Peyer's patch (tissue), 4 donors: ENCODE data around the gene FRYL. TPM values are rescaled to one million over a fixed set of nuclear protein-coding genes. Genes with fewer than 3 reads are reported as not detected.

Experiments used
- DNase-seq, 3 donors: peaks; one replicate each; pipeline ENCODE4 v3.0.0-alpha.2; 2017 to 2019
- H3K27ac ChIP-seq, 4 donors: fragments of 200-600 bp; sonication (generic); one replicate each; pipeline ENCODE4 v1.5.1; 2016 to 2019
- H3K27me3 ChIP-seq, 2 donors: fragments of 200-600 bp; sonication (generic); one replicate each; pipeline ENCODE4 v1.5.1; 2019
- H3K36me3 ChIP-seq, 3 donors: fragments of 200-600 bp; sonication (generic); one replicate each; pipeline ENCODE4 v1.5.1; 2016 to 2019
- H3K4me1 ChIP-seq, 4 donors: fragments of 200-600 bp; sonication (generic); one replicate each; pipeline ENCODE4 v1.5.1; 2016 to 2019
- H3K4me3 ChIP-seq, 4 donors: fragments of 200-600 bp; sonication (generic); 1 replicate in 3 of 4; 2 replicates in 1 of 4; pipeline ENCODE4 v1.5.1; 2016 to 2019; ENCODE audit warnings: mild to moderate bottlenecking in 1 of 4
- H3K9me3 ChIP-seq, 4 donors: fragments of 200-600 bp; sonication (generic); one replicate each; pipeline ENCODE4 v1.5.1; 2016 to 2019; ENCODE audit warnings: mild to moderate bottlenecking in 1 of 4
- POLR2A ChIP-seq, 2 donors: fragments of 450-650 bp; IDR thresholded peaks; one replicate each; pipeline ENCODE4 v1.5.1; 2017; ENCODE audit warnings: antibody characterized with exemption in 2 of 2, mild to moderate bottlenecking in 2 of 2, moderate library complexity in 2 of 2
- total RNA-seq, 4 donors: library from RNA; depleted of rRNA; stranded (reverse); fragments of >200 nt; gene quantifications; one replicate each; pipeline ENCODE4 v1.1.0, GENCODE V29; 2016
- TF ChIP-seq, protein P1 (sequence below), 6 experiments: fragments of 450-650 bp in 4 of 6; fragments of 200-600 bp in 2 of 6; sonication (generic) in 1 of 6; IDR thresholded peaks; one replicate each; pipeline ENCODE4 v1.5.1; 2017 to 2019; ENCODE audit warnings: antibody characterized with exemption in 6 of 6, mild to moderate bottlenecking in 3 of 6, moderate library complexity in 1 of 6

FRYL gene
- total RNA-seq, 4 donors from 2014 or later, result 220 to 253 (median 241) TPM

DNA sequence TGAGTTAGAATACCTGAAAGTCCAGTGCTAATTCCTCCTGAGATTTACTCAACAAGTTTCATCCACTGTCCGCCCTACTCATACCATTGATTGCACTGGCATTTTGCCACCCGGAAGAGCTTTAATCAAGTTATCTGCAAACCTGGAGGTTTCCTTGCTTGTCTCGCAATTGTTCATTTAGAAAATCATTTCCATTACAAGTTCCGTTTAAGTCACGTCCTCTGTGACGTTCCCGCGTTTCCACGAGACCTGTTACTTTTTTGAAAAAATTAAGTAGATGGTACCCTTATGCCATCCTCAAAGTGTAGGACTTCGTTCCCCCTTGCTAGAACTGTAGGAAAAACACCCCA is 761 bp upstream of the FRYL start:
- Histone ChIP-seq H3K27ac (peak overlapping the region; percentile 50 to 96 (median 86)), H3K9me3 (no peaks in the 10 kb centered on the region), H3K36me3 (no peaks in the 10 kb centered on the region), H3K4me1 (peaks cover 0 to 25% (median 3%) of the 10 kb centered on the region in 4 donors), H3K27me3 (no peaks in the 10 kb centered on the region), H3K4me3 (peak overlapping the region; percentile 85 to 99 (median 87))
- no peak for TF ChIP-seq POLR2A (IDR thresholded peaks at IDR 0.05)
- TF ChIP-seq, protein P1, sequence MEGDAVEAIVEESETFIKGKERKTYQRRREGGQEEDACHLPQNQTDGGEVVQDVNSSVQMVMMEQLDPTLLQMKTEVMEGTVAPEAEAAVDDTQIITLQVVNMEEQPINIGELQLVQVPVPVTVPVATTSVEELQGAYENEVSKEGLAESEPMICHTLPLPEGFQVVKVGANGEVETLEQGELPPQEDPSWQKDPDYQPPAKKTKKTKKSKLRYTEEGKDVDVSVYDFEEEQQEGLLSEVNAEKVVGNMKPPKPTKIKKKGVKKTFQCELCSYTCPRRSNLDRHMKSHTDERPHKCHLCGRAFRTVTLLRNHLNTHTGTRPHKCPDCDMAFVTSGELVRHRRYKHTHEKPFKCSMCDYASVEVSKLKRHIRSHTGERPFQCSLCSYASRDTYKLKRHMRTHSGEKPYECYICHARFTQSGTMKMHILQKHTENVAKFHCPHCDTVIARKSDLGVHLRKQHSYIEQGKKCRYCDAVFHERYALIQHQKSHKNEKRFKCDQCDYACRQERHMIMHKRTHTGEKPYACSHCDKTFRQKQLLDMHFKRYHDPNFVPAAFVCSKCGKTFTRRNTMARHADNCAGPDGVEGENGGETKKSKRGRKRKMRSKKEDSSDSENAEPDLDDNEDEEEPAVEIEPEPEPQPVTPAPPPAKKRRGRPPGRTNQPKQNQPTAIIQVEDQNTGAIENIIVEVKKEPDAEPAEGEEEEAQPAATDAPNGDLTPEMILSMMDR (IDR thresholded peaks at IDR 0.05), result no peak
- DNase-seq, result peak in 2 of 3 donors; percentile 50 to 73

DNA sequence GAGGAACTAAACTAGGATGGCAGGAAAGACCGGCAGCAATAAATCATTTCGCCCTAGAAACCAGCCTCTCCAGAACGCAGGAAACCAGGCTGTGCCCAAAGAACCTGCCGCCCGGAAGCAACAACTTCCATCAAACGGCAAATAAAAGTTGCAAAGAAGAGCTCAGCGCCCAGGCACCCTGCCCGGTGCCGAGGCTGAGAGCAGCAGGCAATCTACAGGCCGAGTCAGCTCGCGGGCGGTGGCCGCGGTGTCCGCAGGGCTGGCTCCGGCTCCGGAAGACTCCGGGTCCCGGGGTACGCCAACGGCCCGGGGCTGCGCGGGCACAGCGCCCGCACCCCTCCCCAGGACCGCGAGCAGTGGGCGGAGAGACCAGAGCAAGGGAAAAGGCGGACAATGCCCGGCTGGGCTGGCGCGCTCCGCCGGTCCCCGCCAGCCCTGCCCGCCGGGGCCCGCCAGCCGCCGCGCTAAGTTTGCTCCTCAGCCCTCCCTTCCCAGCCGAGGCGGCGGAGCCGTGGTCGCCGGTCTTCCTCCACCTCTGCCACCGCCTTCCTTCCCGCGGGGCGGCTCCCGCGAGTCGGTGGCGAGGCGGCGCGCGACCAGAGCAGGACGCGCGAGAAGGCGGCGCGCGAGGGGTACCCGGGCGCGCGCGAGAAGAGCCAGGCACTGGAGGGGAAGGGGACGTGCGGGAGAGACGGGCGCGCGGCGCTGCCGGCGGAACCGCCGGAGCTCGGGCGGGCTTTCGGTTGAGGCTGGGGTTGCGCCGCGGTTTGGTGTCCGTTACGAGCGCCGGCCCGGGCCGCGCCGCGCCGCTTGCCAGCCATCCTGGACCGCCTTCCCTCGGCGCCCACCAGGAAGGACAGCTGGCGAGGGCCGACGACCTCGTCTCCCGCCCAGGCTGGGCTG is 733 bp downstream of the FRYL start:
- Histone ChIP-seq H3K27me3 (no peaks in the 10 kb centered on the region), H3K27ac (peak overlapping the region; percentile 94 to 98 (median 96)), H3K4me3 (peak overlapping the region; percentile 85 to 99 (median 87)), H3K4me1 (peaks cover 0 to 33% (median 3%) of the 10 kb centered on the region in 4 donors), H3K36me3 (no peaks in the 10 kb centered on the region), H3K9me3 (no peaks in the 10 kb centered on the region)
- peak in 1 of 2 donors; percentile 6 for TF ChIP-seq POLR2A (IDR thresholded peaks at IDR 0.05)
- TF ChIP-seq, protein P1 (IDR thresholded peaks at IDR 0.05), result peak in 2 of 6 experiments; percentile 2 to 19
- peak; percentile 61 to 84 (median 82) for DNase-seq

DNA sequence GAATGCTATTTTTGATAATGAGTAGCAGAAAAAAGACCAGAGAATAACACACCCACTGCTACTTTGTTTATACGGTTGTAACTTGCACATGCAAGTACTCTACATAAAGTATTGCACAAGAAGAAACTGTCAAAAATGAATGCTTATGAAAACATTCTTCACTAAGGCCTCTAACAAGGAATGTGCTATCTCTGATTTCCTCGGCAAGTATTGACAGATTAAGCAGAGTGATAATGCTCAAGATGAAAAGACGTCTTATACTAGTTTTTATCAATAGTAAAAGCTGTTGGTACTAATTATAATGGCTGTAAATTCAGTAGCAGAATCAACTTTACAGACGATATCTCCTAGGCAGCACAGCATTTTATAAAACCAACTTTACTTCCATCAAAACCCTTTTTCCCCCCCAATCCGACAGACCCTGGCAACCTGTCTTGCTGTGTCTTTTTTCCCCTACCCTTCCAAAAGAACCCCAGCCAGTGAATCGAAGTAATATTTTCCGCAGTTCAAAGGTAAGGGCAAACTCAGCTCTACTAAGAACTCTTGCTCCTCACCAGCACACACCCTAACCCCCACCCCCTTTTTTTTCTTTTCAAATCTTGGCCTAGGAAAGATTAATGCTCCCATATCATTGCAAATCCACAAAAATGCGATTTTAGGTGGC is 1.5 kb downstream of the FRYL start:
- H3K4me1 ChIP-seq, result peaks cover 0 to 36% (median 3%) of the 10 kb centered on the region in 4 donors
- no peaks in the 10 kb centered on the region for H3K27me3 ChIP-seq
- no peak for DNase-seq
- H3K9me3 ChIP-seq, result no peaks in the 10 kb centered on the region
- peak overlapping the region; percentile 85 to 99 (median 87) for H3K4me3 ChIP-seq
- H3K27ac ChIP-seq, result peak overlapping the region; percentile 94 to 98 (median 96)
- no peaks in the 10 kb centered on the region for H3K36me3 ChIP-seq
- TF ChIP-seq, protein P1 (IDR thresholded peaks at IDR 0.05), result no peak
- no peak for TF ChIP-seq POLR2A (IDR thresholded peaks at IDR 0.05)

DNA sequence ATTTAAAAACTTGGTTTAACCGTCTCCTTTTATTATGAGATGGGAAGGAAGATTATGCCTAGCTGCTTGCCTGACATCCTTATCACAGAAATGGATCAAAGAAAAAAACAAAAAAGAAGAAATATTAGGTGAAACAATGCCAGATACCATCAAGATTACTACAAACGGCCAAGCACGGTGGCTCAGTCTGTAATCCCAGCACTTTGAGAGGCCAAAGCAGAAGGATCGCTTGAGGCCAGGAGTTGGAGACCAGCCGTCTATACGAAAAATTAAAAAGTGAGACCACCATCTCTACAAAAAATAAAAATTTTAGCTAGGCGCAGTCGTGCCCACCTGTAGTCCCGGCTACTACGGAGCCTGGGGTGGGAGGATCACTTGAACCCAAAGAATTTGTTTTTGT is 2.3 kb downstream of the FRYL start:
- peaks cover 0 to 45% (median 3%) of the 10 kb centered on the region in 4 donors for H3K4me1 ChIP-seq
- H3K27me3 ChIP-seq, result no peaks in the 10 kb centered on the region
- H3K36me3 ChIP-seq, result no peaks in the 10 kb centered on the region
- H3K27ac ChIP-seq, result peak overlapping the region in 1 of 4 donors; percentile 96
- H3K4me3 ChIP-seq, result peak overlapping the region in 2 of 4 donors; percentile 85 to 89
- no peak for TF ChIP-seq POLR2A (IDR thresholded peaks at IDR 0.05)
- TF ChIP-seq, protein P1 (IDR thresholded peaks at IDR 0.05), result no peak
- H3K9me3 ChIP-seq, result no peaks in the 10 kb centered on the region
- DNase-seq, result no peak

DNA sequence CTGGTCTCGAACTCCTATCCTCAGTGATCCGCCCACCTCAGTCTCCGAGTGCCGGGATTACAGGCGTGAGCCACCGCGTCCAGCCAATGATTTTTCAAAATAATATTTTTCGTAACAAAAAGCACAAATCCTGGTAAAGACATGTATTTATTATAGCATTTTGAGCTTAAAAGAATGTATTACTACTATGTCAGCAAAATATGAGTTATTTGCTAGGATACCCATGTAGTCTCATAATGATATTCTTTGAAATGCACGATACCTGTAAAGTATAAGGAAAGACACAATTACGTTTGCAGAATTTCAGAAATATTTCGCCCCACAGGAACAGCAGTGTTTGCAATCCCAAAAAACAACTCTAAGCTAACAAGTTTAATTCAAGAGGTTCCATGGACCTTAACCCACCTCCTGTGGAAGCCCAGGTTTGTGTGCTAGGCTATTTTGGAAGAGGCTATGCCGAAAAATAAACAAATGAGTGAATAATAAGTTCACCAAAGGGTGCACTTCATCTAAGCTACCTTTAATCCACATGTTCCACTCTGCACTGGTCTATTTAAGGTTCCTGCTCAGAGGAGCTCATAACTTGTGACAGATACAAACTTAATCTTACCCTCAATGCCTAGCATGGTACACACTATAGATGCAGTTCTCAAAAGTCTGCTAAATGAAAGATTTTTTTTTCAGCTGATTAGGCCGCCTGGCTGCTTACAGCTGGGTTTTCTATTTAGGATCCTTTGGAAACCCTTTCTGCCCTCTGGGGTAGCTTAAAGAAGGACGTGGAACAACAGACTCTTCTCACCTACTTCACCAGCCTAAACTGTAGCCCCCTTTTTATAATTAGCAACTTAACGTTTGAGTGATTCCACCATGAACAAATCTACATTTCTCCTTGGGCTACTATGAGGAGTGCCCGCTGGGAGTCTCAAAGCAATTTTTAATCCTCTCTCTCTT is 5.0 kb downstream of the FRYL start:
- peaks cover 0 to 40% (median 3%) of the 10 kb centered on the region in 4 donors for H3K4me1 ChIP-seq
- no peaks in the 10 kb centered on the region for H3K36me3 ChIP-seq
- DNase-seq, result no peak
- H3K27ac ChIP-seq, result no peak overlapping the region
- H3K27me3 ChIP-seq, result no peaks in the 10 kb centered on the region
- no peaks in the 10 kb centered on the region for H3K9me3 ChIP-seq
- H3K4me3 ChIP-seq, result no peak overlapping the region
- TF ChIP-seq, protein P1 (IDR thresholded peaks at IDR 0.05), result no peak
- TF ChIP-seq POLR2A (IDR thresholded peaks at IDR 0.05), result no peak
